ENCODE measurements around the gene SYT7. TPM values are rescaled to one million over a fixed set of nuclear protein-coding genes. Genes with fewer than 3 reads are reported as not detected.

The SYT7 gene
- total RNA-seq, 2 donors from 2014 or later, result 18.6 to 24.1 TPM

DNA sequence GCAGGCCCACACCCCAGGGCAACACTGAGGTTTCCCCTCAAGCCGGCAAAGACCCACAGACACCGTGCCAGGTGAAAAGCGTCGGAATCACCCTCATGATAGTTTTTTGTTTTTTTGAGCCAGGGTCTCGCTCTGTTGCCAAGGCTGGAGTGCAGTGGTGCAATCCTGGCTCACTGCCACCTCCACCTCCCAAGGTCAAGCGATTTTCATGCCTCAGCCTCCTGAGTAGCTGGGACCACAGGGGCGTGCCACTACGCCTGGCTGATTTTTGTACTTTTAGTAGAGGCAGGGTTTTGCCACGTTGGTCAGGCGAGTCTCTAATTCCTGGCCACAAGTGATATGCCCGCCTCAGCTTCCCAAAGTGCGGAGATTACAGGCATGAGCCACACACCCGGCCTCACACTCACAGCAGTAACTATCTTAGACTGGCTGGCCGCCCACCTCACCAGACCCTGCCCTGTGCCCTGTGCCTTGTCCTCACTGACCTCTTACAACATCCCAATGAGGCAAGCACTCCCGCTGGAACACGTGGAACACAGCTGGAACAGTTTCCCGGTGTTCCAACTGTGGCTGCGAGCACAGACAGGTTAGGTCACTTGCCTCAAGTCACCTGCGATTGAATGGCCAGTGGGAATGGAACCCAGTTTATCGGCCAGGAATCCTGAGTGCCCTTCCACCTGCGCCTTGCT lies 51.2 kb downstream of the SYT7 start:
- intact Hi-C loops (cut with DNase I, micrococcal nuclease), result no loop called here
- ATAC-seq (no peak), DNase-seq (no peak)

- intact Hi-C loops (cut with DNase I, micrococcal nuclease), result no loop called here
- DNase-seq, result no peak
- ATAC-seq, result no peak
These were observed 52.8 kb downstream of the SYT7 start for GRCh38 chr11:61528114-61528513.

DNA sequence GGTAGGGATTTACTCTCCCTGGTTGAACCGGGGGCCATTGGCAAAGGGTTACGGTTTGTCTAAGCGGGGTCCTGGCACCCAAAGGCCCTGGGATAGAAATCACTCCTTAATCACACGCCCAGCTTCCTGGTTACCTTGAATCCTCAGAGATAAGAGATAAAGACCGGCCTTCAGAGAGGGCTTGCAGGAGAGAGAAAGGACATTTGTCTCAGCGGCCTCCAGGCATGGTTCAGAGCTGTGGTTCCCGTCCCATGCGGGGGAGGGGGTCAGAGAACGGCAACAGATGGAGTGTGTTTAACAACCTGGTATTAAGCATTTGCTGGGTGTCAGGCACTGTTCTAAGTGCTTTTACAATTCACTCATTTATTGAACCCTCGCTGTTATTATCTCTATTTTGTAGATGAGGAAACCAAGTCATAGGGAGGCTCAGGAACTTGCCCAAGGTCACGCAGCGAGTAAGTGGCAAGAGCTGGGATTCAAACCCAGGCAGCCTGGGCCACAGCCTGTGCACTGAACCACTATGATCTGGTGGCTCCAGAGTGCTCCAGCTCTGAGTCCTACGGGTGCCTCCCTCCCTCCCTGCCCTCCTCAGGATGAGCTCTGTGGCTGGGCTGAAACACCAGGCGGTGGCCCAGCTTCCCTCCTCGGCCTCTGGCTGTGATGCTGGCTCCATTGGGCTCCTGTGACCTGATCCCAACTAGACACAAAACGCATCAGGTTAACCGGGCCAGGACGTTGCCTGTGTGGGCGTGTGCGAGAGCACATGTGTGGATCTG lies 53.7 kb downstream of the SYT7 start:
- intact Hi-C loops (cut with DNase I, micrococcal nuclease), result no loop called here
- ATAC-seq, result no peak

DNA sequence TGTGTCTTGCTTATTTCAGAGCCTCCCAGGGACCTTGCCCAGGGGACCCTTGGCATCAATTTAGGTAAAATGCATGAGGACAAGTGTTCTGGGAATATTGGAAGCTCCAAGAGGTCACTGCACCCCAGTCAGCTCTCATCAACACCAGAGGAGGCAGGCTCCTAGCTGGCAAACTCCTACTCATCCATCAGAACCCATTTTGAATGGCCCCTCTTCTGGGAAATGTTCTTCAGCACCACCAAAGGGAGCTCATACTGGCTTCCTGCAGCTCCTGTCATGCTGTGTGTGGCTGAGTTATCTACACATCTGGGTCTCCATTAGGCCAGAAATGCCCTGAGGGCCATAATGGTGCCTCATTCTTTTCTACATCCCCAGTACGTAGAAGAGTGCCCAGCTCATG lies 54.6 kb downstream of the SYT7 start:
- ATAC-seq, result no peak
- no peak for DNase-seq
- intact Hi-C loops (cut with DNase I, micrococcal nuclease), result no loop called here

More for the DNA sequence above, 53.7 kb downstream of the SYT7 start:
- DNase-seq, result no peak

DNA sequence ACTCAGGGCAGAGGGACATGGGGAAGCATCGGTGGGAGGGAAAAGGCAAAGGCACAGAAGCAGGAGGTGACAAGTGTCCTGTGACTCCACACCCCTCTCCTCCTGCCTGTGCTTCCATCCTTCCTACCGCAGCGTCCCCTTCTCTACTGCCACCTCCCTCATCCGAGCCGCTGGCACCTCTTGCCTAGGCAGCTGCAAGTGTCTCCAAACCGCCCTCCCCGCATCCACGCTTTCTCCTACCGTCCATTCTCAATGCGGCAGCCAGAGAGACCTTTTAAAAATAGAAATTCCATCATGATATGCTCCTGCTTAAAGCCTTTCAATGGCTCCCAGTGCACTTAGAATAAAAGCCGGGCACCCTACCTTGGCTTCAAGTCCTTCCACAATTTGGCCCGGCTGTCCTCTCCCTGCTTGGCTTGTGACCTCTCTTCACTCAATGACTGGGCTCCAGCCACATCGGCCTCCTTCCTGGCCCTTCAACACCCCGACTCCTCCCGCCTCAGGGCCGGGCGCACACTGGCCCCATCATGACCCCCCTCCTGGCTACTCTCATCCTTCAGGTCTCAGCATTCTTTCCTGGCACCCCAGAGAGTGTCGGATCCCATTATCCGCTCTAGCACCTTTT lies 55.8 kb downstream of the SYT7 start:
- DNase-seq (no peak), ATAC-seq (no peak)
- intact Hi-C loops (cut with DNase I, micrococcal nuclease), result no loop called here

GRCh38 chr11:61524446-61524845 lies 56.4 kb downstream of the SYT7 start:
- DNase-seq (no peak), ATAC-seq (no peak)
- intact Hi-C loops (cut with DNase I, micrococcal nuclease), result no loop called here

DNA sequence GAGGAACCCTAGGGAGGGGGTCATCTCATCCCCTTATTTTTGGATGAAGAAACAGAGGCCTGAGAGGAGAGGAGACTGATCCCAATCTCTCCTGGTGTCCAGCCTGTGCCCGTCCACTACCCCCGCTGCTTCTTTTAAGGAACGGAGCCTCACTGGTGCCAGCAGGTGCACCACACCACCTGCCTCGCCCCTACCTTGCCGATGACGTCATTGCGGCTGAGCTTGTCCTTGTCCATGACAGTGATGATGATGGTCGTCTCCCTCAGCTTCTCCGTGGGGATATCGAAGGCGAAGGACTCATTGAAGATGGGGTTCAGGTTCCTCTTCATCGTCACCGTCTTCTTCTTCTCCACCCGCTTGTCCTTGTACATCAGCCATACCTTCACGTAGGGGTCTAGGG lies 58.0 kb downstream of the SYT7 start:
- DNase-seq (no peak), ATAC-seq (no peak)
- intact Hi-C loops (cut with DNase I, micrococcal nuclease), result no loop called here

GRCh38 chr11:61518032-61518795 lies 62.7 kb downstream of the SYT7 start:
- intact Hi-C loops (cut with DNase I, micrococcal nuclease), result loop anchor here in 1 of 2 donors (10.0 kb wide), 1 partner anchor 73 kb away; no protein-coding TSS in a partner anchor
- DNase-seq, result no peak
- no peak for ATAC-seq

DNA sequence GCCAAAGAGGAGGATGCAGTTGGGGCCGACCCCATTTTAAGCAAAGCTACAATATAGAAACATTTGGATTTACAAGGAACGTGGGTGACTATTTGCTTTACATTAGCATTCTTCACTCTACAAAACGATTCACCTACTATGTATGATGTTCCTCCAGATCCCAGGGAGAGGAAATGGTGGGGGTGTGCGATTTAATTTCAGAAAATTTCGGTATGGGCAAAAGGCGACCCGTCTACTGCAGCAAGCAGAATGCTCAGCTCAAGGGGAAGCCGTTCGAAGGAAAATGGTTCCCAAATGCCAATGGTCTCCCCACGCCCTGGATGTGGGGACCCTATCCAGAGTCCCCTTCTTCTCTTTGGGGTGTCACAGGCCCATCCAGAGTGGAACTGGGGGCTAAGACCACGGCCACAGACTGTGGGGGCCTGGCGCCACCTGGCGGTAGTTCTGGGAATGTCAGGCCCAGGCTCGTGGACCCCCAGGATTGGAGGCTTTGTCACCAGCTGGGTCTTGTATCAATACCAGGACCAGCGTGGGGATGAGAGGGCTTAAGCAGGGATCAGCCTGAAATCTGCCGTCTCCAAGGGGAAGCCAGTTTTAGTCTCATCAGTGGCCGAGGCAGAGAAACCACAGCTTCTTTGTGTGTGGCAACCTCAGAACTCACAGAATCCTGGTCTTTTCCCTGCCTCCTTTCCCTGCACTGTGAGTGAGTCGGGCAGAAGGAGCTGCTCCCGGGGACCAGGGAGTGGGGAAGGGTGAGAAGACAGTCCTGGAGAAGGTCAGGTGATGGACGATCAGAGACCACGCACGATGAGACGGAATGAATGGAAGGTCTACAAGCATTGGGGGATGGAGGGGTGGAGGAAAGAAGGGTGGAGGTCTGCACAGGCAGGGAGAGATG lies 64.0 kb downstream of the SYT7 start:
- intact Hi-C loops (cut with DNase I, micrococcal nuclease), result loop anchor here in 1 of 2 donors (2.0 to 10.0 kb wide), 2 partner anchors 40 to 72 kb away; no protein-coding TSS in a partner anchor

GRCh38 chr11:61516191-61516590 lies 64.7 kb downstream of the SYT7 start:
- ATAC-seq, result no peak
- intact Hi-C loops (cut with DNase I, micrococcal nuclease), result loop anchor here in 1 of 2 donors (2.0 to 10.0 kb wide), 2 partner anchors 39 to 71 kb away; no protein-coding TSS in a partner anchor

More for the DNA sequence above, 64.0 kb downstream of the SYT7 start:
- ATAC-seq (no peak), DNase-seq (peak in 1 of 2 donors; percentile 47)

DNA sequence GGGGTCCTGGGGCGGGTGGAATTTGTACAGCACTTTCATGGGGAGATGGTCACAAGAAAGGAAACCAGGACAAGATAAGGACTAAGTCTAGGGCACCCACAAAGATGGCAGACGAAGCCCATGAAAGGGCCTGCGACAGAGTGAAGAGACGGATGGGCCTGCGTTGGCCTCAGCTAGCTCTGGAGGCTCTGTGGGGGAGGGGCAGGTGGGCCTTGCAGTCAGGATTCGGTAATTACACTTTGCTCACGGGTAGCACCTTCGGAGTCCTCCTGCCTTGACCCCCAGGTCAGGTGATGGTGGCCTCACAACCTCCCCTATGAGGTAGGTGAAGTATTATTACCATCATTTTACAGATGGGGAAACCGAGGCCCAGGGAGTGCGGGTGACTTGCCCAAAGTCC lies 65.2 kb downstream of the SYT7 start:
- ATAC-seq (no peak), DNase-seq (no peak)
- intact Hi-C loops (cut with DNase I, micrococcal nuclease), result loop anchor here in 1 of 2 donors (2.0 to 10.0 kb wide), 2 partner anchors 39 to 71 kb away; no protein-coding TSS in a partner anchor

More at GRCh38 chr11:61516191-61516590, 64.7 kb downstream of the SYT7 start:
- DNase-seq, result no peak

- intact Hi-C loops (cut with DNase I, micrococcal nuclease), result loop anchor here in 1 of 2 donors (10.0 kb wide), 1 partner anchor 69 kb away; no protein-coding TSS in a partner anchor
- DNase-seq (no peak), ATAC-seq (no peak)
These were observed 66.6 kb downstream of the SYT7 start for GRCh38 chr11:61514050-61514917.

GRCh38 chr11:61513143-61513765 lies 67.6 kb downstream of the SYT7 start:
- intact Hi-C loops (cut with DNase I, micrococcal nuclease), result loop anchor here in 1 of 2 donors (10.0 kb wide), 1 partner anchor 68 kb away; no protein-coding TSS in a partner anchor

DNA sequence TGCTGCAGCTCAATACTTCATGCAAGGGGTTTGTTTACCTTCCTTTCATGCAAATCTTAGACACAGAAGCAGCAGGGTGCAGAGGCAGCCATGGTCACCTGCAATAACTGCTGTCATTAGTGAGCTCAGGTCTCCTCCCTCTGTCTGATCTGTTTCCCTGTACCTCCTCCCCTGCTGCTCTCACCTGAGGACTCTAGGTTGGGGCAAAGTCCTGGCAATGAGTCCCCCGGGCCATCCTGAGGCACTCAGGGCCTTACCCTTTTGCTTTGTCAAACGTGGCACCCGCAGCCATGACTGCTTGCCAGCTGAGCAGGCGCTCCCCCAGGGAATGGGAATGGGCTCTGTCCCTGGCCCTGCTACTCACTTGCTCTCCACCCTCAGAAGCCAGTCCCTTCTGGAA lies 68.4 kb downstream of the SYT7 start:
- intact Hi-C loops (cut with DNase I, micrococcal nuclease), result loop anchor here in 1 of 2 donors (10.0 kb wide), 1 partner anchor 68 kb away; no protein-coding TSS in a partner anchor

More at GRCh38 chr11:61513143-61513765, 67.6 kb downstream of the SYT7 start:
- ATAC-seq (peak; percentile 12), DNase-seq (no peak)

GRCh38 chr11:61511383-61511782 lies 69.5 kb downstream of the SYT7 start:
- intact Hi-C loops (cut with DNase I, micrococcal nuclease), result loop anchor here in 1 of 2 donors (10.0 kb wide), 1 partner anchor 67 kb away; no protein-coding TSS in a partner anchor
- no peak for ATAC-seq

More for the DNA sequence above, 68.4 kb downstream of the SYT7 start:
- no peak for DNase-seq
- peak; percentile 51 for ATAC-seq

DNA sequence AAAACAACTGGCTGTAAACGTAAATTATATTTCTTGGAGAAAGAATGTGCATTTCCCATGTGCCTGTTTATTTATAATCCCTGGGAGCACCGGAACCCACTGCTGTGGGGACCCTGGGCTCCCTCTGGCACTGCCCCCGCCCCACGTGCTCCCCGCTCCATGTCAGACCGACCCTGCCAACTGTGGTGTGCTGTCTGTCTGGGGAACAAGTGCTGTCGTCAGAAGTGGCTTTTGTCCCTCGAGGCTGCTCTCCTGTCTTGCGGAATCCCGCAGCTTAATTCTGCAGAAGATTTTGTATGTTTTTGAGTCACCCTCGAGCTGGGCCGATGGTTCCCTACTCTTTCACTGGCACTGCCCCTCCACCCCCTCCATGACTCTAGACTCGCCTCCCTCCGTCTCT lies 69.9 kb downstream of the SYT7 start:
- no peak for ATAC-seq
- DNase-seq, result no peak
- intact Hi-C loops (cut with DNase I, micrococcal nuclease), result loop anchor here in 1 of 2 donors (10.0 kb wide), 1 partner anchor 66 kb away; no protein-coding TSS in a partner anchor

More at GRCh38 chr11:61511383-61511782, 69.5 kb downstream of the SYT7 start:
- DNase-seq, result no peak

Measured in left colon (tissue), 2 donors.